ENCODE results near the gene ANXA11.
"Not testable (repeated sequence)": the region's sequence is repeated elsewhere in the genome, so short reads cannot be mapped to it uniquely, and the experiment has no call there.

ANXA11 gene

DNA sequence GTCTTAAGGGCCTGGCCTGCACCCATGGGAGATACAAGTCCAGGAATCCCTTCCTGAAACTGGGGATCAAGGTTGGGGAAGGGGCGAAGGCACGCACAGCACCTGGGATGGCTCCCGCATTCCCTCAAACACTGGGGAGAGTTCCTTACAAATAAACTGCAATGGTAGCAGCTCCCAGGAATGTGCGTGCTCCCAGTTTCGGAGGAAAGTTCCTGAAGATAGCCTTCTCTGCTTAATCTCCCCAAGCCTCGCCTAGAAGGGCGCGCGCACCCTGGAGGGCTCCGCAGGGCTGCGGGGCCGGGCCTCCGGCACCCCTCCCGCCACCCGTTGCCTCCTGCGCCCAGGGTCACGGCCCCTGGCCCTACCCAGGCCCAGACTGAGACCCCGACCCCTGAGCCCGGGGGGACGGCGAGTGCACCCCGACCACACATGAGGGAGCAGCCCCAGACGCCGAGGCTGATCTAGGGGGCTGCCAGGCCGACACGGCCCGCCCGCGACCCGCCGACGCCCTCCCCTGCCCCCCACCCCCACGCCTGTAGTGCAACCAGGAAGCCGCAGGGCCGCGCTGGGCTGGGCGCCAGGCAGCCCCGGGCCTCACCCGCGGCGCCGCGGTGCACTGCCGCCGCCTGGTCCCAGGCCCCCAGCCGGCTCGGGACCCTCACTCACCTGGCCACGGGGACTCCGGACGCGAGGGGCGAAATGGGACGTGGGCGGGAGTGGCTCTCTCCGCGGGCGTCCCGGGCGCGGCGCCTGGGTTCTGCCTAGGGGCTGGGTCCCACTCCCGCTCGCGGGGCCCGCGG, 460 bp downstream of the ANXA11 start:
- H2AFZ ChIP-seq: peak overlapping the region; percentile 97
- H3K9me3 ChIP-seq (ENCODE audit: control insufficient read depth, low read length): no peaks in the 10 kb centered on the region
- no peaks in the 10 kb centered on the region for H3K36me3 ChIP-seq (ENCODE audit: control insufficient read depth, insufficient read depth, low read length)
- peak overlapping the region; percentile 21 for H3K9ac ChIP-seq
- peak overlapping the region; percentile 77 for H3K4me3 ChIP-seq (ENCODE audit: low read depth, low read length)
- TF ChIP-seq, protein P1, sequence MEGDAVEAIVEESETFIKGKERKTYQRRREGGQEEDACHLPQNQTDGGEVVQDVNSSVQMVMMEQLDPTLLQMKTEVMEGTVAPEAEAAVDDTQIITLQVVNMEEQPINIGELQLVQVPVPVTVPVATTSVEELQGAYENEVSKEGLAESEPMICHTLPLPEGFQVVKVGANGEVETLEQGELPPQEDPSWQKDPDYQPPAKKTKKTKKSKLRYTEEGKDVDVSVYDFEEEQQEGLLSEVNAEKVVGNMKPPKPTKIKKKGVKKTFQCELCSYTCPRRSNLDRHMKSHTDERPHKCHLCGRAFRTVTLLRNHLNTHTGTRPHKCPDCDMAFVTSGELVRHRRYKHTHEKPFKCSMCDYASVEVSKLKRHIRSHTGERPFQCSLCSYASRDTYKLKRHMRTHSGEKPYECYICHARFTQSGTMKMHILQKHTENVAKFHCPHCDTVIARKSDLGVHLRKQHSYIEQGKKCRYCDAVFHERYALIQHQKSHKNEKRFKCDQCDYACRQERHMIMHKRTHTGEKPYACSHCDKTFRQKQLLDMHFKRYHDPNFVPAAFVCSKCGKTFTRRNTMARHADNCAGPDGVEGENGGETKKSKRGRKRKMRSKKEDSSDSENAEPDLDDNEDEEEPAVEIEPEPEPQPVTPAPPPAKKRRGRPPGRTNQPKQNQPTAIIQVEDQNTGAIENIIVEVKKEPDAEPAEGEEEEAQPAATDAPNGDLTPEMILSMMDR (IDR thresholded peaks at IDR 0.05): no peak
- H3K4me1 ChIP-seq: peaks cover 22% of the 10 kb centered on the region
- peak overlapping the region; percentile 82 for H3K4me2 ChIP-seq (ENCODE audit: low read length)
- peaks cover 54% of the 10 kb centered on the region for H3K79me2 ChIP-seq
- no peaks in the 10 kb centered on the region for H3K27me3 ChIP-seq (ENCODE audit: control insufficient read depth, insufficient read depth, low read length)
- peak overlapping the region; percentile 82 for H3K27ac ChIP-seq

DNA sequence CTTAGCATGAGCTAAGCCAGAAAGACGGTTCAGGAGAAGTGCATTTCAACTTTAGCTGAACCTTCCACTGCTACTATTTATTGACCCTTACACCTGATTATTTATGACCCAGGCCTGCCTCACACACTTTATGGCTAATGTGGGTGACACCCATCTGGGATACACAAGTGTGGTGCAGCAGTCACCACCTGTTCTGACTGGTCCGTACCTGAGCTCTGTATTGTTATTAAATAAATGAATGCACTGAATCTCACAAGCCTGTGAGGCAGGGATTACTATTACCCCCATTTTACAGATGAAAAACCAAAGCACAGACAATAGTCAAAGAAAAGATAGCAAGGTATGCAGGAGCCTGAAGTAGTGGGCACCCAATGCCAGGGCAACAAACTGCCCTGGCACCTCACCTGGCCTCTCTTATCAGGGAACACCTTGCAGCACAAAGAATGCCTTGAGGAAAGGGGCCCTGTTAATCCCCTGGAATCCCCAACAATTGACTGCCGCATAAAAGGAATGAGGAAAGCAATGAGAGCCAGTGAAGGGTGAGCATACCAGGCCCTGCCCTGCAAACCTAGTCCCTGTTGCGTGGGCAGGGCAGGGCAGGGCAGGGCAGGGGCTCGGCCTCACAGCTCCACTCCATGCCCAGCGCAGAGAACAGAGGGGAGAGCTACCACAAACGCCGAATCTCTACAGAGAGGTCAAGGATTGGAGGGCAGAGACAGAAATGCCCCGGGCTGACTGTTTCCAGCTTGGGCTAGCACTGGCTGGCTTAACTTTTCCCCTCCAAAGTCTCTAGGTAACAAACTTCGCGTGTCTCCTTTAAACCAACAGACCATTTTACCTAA, 1.3 kb downstream of the ANXA11 start:
- H3K4me1 ChIP-seq: peaks cover 22% of the 10 kb centered on the region
- H3K9ac ChIP-seq: no peak overlapping the region
- peak overlapping the region; percentile 77 for H3K4me3 ChIP-seq (ENCODE audit: low read depth, low read length)

DNA sequence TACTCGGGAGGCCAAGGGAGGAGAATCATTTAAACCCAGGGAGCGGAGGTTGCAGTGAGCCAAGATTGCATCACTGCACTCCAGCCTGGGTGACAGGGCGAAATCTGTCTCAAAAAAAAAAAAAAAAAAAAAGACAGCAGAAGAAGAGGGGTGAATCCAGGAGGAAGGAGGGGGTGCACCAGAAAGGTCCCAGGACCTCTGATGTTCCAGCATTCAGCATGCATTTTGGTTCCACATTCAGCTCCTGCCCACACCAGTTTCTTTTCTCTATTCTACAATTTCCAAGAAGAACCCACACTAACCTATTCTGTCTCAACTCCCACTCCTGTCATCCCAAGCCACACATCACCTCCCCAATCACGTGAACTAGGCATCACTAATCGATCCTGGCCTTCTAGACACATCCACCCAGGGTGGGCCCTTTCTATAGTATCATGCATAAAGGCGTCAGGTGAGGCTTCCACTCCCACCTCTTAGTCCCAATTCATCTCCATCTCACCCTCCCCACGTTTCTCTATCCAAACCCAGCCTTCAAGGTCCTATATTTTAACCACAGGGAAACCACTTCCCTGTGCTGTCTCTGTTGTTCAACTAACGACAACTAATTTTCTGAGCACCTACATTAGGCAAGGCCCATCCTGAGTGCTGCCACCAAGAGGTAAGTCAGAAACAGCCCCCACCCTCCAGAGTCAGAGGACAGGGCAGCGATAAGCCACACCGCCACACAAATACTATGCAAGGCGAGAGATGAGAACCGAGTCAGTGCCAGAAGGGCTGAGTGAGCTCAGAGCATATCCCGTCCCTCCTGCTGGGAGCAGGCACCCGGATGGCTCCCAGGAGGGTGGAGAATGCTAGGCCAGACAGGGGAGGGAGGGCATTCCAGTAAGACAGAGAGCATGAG, 2.2 kb downstream of the ANXA11 start:
- peaks cover 22% of the 10 kb centered on the region for H3K4me1 ChIP-seq
- no peaks in the 10 kb centered on the region for H3K36me3 ChIP-seq (ENCODE audit: control insufficient read depth, insufficient read depth, low read length)
- peak overlapping the region; percentile 82 for H3K4me2 ChIP-seq (ENCODE audit: low read length)
- no peaks in the 10 kb centered on the region for H3K27me3 ChIP-seq (ENCODE audit: control insufficient read depth, insufficient read depth, low read length)
- H3K9ac ChIP-seq: no peak overlapping the region
- no peaks in the 10 kb centered on the region for H3K9me3 ChIP-seq (ENCODE audit: control insufficient read depth, low read length)
- H3K4me3 ChIP-seq (ENCODE audit: low read depth, low read length): peak overlapping the region; percentile 77
- H3K79me2 ChIP-seq: peaks cover 58% of the 10 kb centered on the region
- H3K27ac ChIP-seq: peak overlapping the region; percentile 82
- H2AFZ ChIP-seq: peak overlapping the region; percentile 5
- TF ChIP-seq, protein P1 (IDR thresholded peaks at IDR 0.05): peak; percentile 9

More for the DNA sequence above, 1.3 kb downstream of the ANXA11 start:
- no peaks in the 10 kb centered on the region for H3K27me3 ChIP-seq (ENCODE audit: control insufficient read depth, insufficient read depth, low read length)
- TF ChIP-seq, protein P1 (IDR thresholded peaks at IDR 0.05): no peak
- peak overlapping the region; percentile 82 for H3K27ac ChIP-seq
- H3K79me2 ChIP-seq: peaks cover 56% of the 10 kb centered on the region
- no peaks in the 10 kb centered on the region for H3K9me3 ChIP-seq (ENCODE audit: control insufficient read depth, low read length)
- H3K36me3 ChIP-seq (ENCODE audit: control insufficient read depth, insufficient read depth, low read length): no peaks in the 10 kb centered on the region
- H2AFZ ChIP-seq: peak overlapping the region; percentile 97
- H3K4me2 ChIP-seq (ENCODE audit: low read length): peak overlapping the region; percentile 82

DNA sequence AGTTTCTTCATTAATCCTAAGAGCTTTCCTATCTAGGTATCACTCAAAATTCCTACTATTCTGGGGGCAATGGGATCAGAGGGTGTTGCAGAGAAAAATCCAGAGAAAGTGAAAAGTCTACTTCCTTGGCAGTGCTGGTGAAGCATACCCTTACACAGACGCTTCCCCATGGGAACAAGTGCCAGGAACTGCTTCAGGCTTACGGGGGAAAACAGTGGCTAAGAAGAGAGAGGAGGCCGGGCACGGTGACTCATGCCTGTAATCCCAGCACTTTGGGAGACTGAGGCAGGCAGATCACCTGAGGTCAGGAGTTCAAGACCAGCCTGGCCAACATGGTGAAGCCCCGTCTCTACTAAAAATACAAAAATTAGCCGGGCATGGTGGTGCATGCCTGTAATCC, 2.8 kb downstream of the ANXA11 start:
- H3K36me3 ChIP-seq (ENCODE audit: control insufficient read depth, insufficient read depth, low read length); H2AFZ ChIP-seq; H3K4me3 ChIP-seq (ENCODE audit: low read depth, low read length); H3K9ac ChIP-seq; H3K27me3 ChIP-seq (ENCODE audit: control insufficient read depth, insufficient read depth, low read length); H3K4me2 ChIP-seq (ENCODE audit: low read length); H3K9me3 ChIP-seq (ENCODE audit: control insufficient read depth, low read length): not testable (repeated sequence)
- peaks cover 54% of the 10 kb centered on the region for H3K79me2 ChIP-seq
- H3K4me1 ChIP-seq: peaks cover 22% of the 10 kb centered on the region
- H3K27ac ChIP-seq: peak overlapping the region; percentile 22

Measured in parathyroid adenoma (tissue), 2 donors.